ENCODE measurements around the gene OR9G4.
A peak's percentile ranks its signal among the peaks of the same experiment; 100 is the strongest.

The OR9G4 gene

GRCh38 chr11:56748597-56748996 is at the start of gene OR9G4:
Gene OR9G4 (minus strand): TSS chr11:56748697. CDS start chr11:56743766, 4,931 bp downstream.
- no peak for DNase-seq (ENCODE audit: low spot score)

- peak; percentile 16 for DNase-seq (ENCODE audit: low spot score)
Observed at GRCh38 chr11:56783448-56784041, 35.0 kb upstream of the OR9G4 start.

DNA sequence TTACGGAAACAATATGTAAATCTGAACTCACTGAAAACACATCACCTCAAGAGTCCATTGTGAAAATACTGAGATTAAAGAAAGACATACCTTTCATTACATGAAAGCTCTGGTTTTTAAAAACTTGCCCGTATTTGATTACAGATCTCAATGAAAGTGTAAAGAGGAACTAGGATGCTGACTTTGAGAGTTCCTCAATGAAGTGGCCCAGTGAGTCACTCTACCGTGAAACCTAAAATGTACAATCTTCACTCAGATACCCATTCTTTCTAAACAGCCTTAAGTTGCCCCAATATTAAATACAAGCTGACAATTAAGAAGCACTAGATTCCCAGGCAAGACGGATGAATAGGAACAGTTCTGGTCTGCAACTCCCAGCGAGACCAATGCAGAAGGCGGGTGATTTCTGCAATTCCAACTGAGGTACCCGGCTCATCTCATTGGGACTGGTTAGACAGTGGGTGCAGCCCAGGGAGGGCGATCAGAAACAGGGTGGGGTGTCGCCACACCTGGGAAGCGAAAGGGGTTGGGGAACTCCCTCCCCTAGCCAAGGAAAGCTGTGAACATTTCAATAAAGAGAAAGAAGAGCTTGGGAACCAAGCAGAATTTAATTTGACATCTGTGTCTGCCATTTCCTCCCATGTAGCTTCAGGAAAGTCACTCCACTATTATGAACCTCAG is 33.8 kb upstream of the OR9G4 start:
- no peak for DNase-seq (ENCODE audit: low spot score)

- no peak for DNase-seq (ENCODE audit: low spot score)
Observed at GRCh38 chr11:56776809-56777208, 28.3 kb upstream of the OR9G4 start.

DNA sequence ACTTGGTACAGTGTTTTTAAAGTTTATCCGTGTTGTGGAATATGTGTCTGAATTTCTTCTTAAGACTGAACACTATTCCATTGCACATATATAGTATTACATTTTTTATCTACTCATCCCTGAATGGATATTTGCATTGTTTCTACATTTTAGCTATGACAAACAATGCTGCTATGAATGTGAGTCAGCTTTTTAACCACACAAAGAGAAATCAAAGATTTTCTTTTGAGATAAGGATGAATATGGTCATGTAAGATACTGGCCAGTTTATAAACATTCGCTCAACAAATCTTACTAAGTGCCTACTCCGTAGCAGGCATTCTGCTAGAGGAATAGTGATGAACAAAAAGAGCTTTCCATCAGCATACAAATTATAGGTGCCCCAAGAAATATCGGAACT is 16.5 kb upstream of the OR9G4 start:
- no peak for DNase-seq (ENCODE audit: low spot score)

GRCh38 chr11:56751480-56751879 is 3.0 kb upstream of the OR9G4 start:
- no peak for DNase-seq (ENCODE audit: low spot score)

DNA sequence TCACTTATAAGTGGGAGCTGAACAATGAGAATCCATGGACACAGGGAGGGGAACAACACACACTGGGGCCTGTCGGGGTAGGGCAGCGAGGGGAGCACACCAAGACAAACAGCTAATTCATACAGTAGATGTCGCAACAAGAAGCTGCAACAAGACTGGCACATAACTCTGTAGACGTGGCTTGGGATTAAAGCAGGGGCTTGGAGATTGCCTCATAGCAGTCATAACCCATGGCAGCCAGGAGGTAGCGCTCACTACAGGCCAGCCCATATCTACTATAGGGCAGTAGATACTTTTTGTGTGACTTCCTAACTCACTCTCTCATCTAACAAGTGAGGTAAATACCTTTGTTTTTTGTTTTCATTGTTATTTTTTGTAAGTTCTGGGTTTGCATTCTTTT is 1.7 kb upstream of the OR9G4 start:
- no peak for DNase-seq (ENCODE audit: low spot score)

DNA sequence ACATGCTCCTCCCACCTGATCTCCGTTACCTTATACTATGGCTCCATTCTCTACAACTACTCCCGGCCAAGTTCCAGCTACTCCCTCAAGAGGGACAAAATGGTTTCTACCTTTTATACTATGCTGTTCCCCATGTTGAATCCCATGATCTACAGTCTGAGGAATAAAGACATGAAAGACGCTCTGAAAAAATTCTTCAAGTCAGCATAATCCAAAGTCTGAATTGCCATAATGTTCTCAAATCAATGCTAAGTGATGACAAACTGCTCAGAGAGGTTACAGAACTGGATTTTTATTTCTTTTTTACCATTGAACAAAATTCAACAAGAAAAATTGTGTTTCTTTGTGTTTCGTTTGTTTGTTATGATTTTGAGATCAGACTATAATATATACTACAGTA is 7.6 kb downstream of the OR9G4 start:
- no peak for DNase-seq (ENCODE audit: low spot score)

DNA sequence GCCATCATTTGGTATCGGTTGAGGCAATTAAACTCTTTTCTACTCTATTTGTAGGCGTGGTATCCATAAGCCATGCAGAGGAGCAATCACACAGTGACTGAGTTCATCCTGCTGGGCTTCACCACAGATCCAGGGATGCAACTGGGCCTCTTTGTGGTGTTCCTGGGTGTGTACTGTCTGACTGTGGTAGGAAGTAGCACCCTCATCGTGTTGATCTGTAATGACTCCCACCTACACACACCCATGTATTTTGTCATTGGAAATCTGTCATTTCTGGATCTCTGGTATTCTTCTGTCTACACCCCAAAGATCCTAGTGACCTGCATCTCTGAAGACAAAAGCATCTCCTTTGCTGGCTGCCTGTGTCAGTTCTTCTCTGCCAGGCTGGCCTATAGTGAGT is 8.4 kb downstream of the OR9G4 start:
- DNase-seq (ENCODE audit: low spot score): no peak

GRCh38 chr11:56720513-56720912 is 28.0 kb downstream of the OR9G4 start:
- DNase-seq (ENCODE audit: low spot score): no peak

GRCh38 chr11:56716379-56716854 is 32.1 kb downstream of the OR9G4 start:
- no peak for DNase-seq (ENCODE audit: low spot score)

DNA sequence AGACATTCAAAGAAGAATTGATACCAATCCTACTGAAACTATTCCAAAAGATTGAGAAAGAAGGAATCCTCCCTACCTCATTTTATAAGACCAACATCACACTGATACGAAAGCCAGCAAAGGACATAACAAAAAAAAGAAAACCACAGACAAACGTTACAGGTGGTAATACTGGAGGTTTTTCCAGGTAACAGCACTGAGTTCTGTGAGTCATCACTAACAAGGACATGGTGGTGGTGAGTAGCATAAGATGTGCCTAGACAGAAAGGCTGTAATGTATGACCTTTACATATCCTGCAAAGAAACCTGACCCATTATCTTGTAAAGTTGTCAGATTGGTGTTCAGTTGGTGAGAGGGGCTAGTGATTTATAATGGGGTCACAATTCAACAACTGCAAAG is 34.3 kb downstream of the OR9G4 start:
- no peak for DNase-seq (ENCODE audit: low spot score)

DNA sequence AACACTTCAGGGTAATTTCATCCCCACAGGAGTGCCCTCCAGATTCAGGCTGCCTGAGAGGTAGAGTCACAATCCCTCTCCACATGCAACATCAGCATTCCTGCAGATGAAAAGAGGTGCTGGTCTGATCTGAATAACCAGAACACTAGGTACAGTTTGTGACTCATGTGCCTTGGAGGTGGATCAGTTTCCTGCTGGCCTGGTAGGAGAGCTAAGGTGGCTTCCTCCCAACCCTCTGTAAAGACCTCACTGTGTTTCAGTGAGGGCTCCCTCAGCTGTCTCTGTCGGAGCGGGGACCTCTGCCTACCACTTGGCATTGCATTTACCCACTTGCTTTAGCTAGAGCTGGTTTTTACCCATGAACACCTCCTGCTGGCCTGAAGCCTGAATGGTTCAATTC is 42.0 kb downstream of the OR9G4 start:
- no peak for DNase-seq (ENCODE audit: low spot score)

DNA sequence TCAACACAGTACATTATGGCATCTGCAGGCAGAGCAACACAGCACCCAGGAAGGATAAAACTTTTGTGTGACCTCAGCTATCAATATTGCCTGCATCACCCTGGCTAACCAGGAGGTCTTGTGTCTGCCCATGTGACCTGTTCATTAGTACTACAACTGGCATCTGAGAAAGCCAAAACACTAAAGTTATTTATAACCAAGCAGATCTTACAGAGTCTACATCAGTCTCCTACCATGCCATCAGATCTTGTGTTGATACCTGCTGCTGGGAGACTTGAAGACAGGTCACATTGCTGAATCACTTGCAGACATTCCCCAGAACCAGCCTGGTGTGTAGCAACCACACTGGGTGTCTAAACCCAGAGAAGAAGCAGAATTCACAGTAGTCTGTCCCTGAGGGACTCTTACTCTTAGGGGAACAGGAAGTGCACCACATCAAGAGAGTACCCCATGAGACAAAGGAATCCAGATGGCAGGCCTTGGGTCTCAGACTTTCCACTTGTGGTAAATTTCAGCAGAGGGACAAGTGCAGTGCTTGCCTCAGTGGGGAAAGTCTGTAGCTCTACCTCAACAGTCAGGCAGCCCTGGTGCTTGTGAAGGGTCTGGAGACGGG is 42.6 kb downstream of the OR9G4 start:
- DNase-seq (ENCODE audit: low spot score): no peak

DNA sequence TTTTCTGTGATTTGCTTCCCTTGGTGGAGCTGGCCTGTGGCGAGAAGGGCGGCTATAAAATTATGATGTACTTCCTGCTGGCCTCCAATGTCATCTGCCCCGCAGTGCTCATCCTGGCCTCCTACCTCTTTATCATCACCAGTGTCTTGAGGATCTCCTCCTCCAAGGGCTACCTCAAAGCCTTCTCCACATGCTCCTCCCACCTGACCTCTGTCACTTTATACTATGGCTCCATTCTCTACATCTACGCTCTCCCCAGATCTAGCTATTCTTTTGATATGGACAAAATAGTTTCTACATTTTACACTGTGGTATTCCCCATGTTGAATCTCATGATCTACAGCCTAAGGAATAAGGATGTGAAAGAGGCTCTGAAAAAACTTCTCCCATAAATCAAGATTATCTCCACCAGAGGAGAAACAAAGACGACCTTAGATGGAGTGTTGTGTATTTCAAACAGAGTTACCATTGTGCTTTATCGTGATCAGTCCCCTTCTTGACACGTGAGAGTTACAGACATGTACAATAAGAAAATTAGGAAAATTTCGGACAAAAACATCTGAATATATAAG is 47.5 kb downstream of the OR9G4 start:
- no peak for DNase-seq (ENCODE audit: low spot score)

- DNase-seq (ENCODE audit: low spot score): no peak
Observed at GRCh38 chr11:56700242-56700913, 48.1 kb downstream of the OR9G4 start.

DNA sequence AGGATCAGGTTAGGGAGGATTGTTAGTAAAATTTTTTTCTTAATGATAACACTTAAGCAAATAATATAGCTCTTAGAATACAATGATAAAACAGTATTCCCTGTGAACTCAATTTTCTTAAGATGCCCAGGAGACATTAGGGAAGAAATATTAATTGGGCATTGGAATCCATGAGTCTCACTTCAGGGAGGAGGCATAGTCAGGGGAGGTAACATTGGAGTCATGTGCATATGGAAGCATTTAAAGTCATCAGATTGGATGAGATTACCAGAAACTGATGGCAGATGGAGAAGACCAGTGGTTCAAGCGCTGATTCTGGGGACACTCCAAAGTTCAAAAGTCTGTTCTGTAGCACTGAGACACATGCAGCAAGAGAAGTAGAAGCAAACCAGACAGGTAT is 49.7 kb downstream of the OR9G4 start, which contains the start of gene OR9G1:
TSS of gene OR9G1 (plus strand) at position 301 of the 400 bp plus-strand sequence. CDS start 1,293 bp downstream, outside the sequence.
- no peak for DNase-seq (ENCODE audit: low spot score)

GRCh38 chr11:56693428-56693827 is 55.1 kb downstream of the OR9G4 start:
- DNase-seq (ENCODE audit: low spot score): no peak
